Gastrocnemius medialis (tissue), 4 donors: ENCODE measurements around the gene TFPI. TPM values are rescaled to one million over a fixed set of nuclear protein-coding genes. Genes with fewer than 3 reads are reported as not detected.

ENCODE experiments used
- ATAC-seq, 2 donors: fragments of 150-250 bp; one replicate each; pipeline ENCODE4 v1.9.1; 2016
- DNase-seq, 2 donors: peaks; one replicate each; pipeline ENCODE4 v3.0.0-alpha.2; 2019
- H3K27ac ChIP-seq, 4 donors: fragments of 200-600 bp; sonication (generic); 1 replicate in 1 of 4; 2 replicates in 3 of 4; pipeline ENCODE4 v1.5.1; 2016 to 2018; ENCODE audit warnings: mild to moderate bottlenecking in 2 of 4, moderate library complexity in 1 of 4
- H3K27me3 ChIP-seq, 3 donors: fragments of 200-600 bp; sonication (generic) in 2 of 3; 1 replicate in 1 of 3; 2 replicates in 2 of 3; pipeline versions ENCODE4 v1.5.1 to v1.6.0; 2016 to 2019; ENCODE audit warnings: mild to moderate bottlenecking in 1 of 3, moderate library complexity in 1 of 3
- H3K36me3 ChIP-seq, 2 donors: fragments of 200-600 bp; sonication (generic) in 1 of 2; one replicate each; pipeline ENCODE4 v1.5.1; 2017 to 2018
- H3K4me1 ChIP-seq, 2 donors: fragments of 200-600 bp; sonication (generic) in 1 of 2; one replicate each; pipeline ENCODE4 v1.5.1; 2016 to 2017; ENCODE audit warnings: mild to moderate bottlenecking in 2 of 2
- H3K4me3 ChIP-seq, 4 donors: fragments of 200-600 bp; sonication (generic) in 3 of 4; 1 replicate in 1 of 4; 2 replicates in 3 of 4; pipeline ENCODE4 v1.5.1; 2016 to 2019; ENCODE audit warnings: mild to moderate bottlenecking in 2 of 4
- H3K9me3 ChIP-seq, 3 donors: fragments of 200-600 bp; sonication (generic) in 2 of 3; 1 replicate in 1 of 3; 2 replicates in 2 of 3; pipeline ENCODE4 v1.5.1; 2016 to 2019
- CTCF ChIP-seq, 5 experiments: fragments of 450-650 bp in 3 of 5; fragments of 200-600 bp in 2 of 5; sonication (generic) in 2 of 5; IDR thresholded peaks in 4 of 5; conservative IDR thresholded peaks in 1 of 5; 1 replicate in 4 of 5; 2 replicates in 1 of 5; pipeline ENCODE4 v1.5.1; 2016 to 2019; ENCODE audit warnings: antibody characterized with exemption in 5 of 5, mild to moderate bottlenecking in 3 of 5, moderate library complexity in 3 of 5
- POLR2A ChIP-seq, 2 donors: fragments of 450-650 bp; IDR thresholded peaks; one replicate each; pipeline ENCODE4 v1.6.1; 2017; ENCODE audit warnings: antibody characterized with exemption in 2 of 2, mild to moderate bottlenecking in 2 of 2, moderate library complexity in 2 of 2
- in situ Hi-C, 4 donors: fragments of 200-750 bp; cut with MboI; loops; one replicate each; pipeline versions ENCODE4 v1.15.0 to v1.8.0; 2017; ENCODE audit warnings: low sequenced_read_pairs in 4 of 4
- intact Hi-C: fragments of 100-400 bp; cut with DNase I; formaldehyde crosslinking; loops from one replicate; pipeline ENCODE4 v1.15.1; 2023; ENCODE audit warnings: low total_unique reads
- total RNA-seq, 4 donors: library from RNA; depleted of rRNA; stranded (reverse); fragments of >200 nt; gene quantifications; one replicate each; pipeline versions ENCODE4 v1.1.0 to v1.2.3, GENCODE V29; 2016

Gene TFPI
- total RNA-seq, 4 donors from 2014 or later, result 30.7 to 91.5 (median 54.7) TPM

- DNase-seq (no peak), ATAC-seq (no peak)
- intact Hi-C loops, result no loop called here
- peaks cover 3 to 4% of the 10 kb centered on the region in 2 donors for H3K4me1 ChIP-seq
- in situ Hi-C loops, result loop anchor here (5.0 to 25.0 kb wide), 4 partner anchors 75 to 1835 kb away; no protein-coding TSS in a partner anchor
- H3K9me3 ChIP-seq, result no peaks in the 10 kb centered on the region
- H3K36me3 ChIP-seq, result no peaks in the 10 kb centered on the region
- no peak overlapping the region for H3K4me3 ChIP-seq
- H3K27ac ChIP-seq, result no peak overlapping the region
- TF ChIP-seq CTCF (IDR thresholded peaks at IDR 0.05 in 4 of 5, conservative IDR thresholded peaks at IDR 0.05 in 1 of 5), result no peak
- TF ChIP-seq POLR2A (IDR thresholded peaks at IDR 0.05), result no peak
- H3K27me3 ChIP-seq, result no peaks in the 10 kb centered on the region
These were observed 23.1 kb upstream of the TFPI start for GRCh38 chr2:187577310-187577709.

- in situ Hi-C loops, result loop anchor here (5.0 to 25.0 kb wide), 4 partner anchors 75 to 1835 kb away; no protein-coding TSS in a partner anchor
- DNase-seq, result no peak
- H3K4me3 ChIP-seq, result no peak overlapping the region
- no peaks in the 10 kb centered on the region for H3K9me3 ChIP-seq
- H3K4me1 ChIP-seq, result peaks cover 3 to 4% of the 10 kb centered on the region in 2 donors
- TF ChIP-seq POLR2A (IDR thresholded peaks at IDR 0.05) (no peak), CTCF (IDR thresholded peaks at IDR 0.05 in 4 of 5, conservative IDR thresholded peaks at IDR 0.05 in 1 of 5) (no peak)
- no peak for ATAC-seq
- H3K27ac ChIP-seq, result no peak overlapping the region
- no peaks in the 10 kb centered on the region for H3K36me3 ChIP-seq
- intact Hi-C loops, result no loop called here
- no peaks in the 10 kb centered on the region for H3K27me3 ChIP-seq
These were observed 22.7 kb upstream of the TFPI start for GRCh38 chr2:187576906-187577305.

GRCh38 chr2:187575751-187576067 is 21.5 kb upstream of the TFPI start:
- H3K36me3 ChIP-seq, result no peaks in the 10 kb centered on the region
- ATAC-seq (no peak), DNase-seq (no peak)
- no peaks in the 10 kb centered on the region for H3K27me3 ChIP-seq
- no peaks in the 10 kb centered on the region for H3K4me1 ChIP-seq
- in situ Hi-C loops (loop anchor here (5.0 to 25.0 kb wide), 4 partner anchors 73 to 1837 kb away; no protein-coding TSS in a partner anchor), intact Hi-C loops (no loop called here)
- H3K9me3 ChIP-seq, result no peaks in the 10 kb centered on the region
- H3K27ac ChIP-seq, result peak overlapping the region in 2 of 4 donors; percentile 3 to 10
- H3K4me3 ChIP-seq, result no peak overlapping the region
- TF ChIP-seq POLR2A (IDR thresholded peaks at IDR 0.05) (no peak), CTCF (IDR thresholded peaks at IDR 0.05 in 4 of 5, conservative IDR thresholded peaks at IDR 0.05 in 1 of 5) (no peak)

- ATAC-seq, result no peak
- in situ Hi-C loops, result loop anchor here (5.0 to 25.0 kb wide), 4 partner anchors 73 to 1837 kb away; no protein-coding TSS in a partner anchor
These were observed 20.9 kb upstream of the TFPI start for GRCh38 chr2:187574969-187575750.

More at GRCh38 chr2:187574969-187575750, 20.9 kb upstream of the TFPI start:
- Histone ChIP-seq H3K36me3 (no peaks in the 10 kb centered on the region), H3K4me1 (no peaks in the 10 kb centered on the region), H3K4me3 (no peak overlapping the region), H3K27me3 (no peaks in the 10 kb centered on the region), H3K27ac (peak overlapping the region in 1 of 4 donors; percentile 3), H3K9me3 (no peaks in the 10 kb centered on the region)
- TF ChIP-seq CTCF (IDR thresholded peaks at IDR 0.05 in 4 of 5, conservative IDR thresholded peaks at IDR 0.05 in 1 of 5) (no peak), POLR2A (IDR thresholded peaks at IDR 0.05) (no peak)
- no peak for DNase-seq
- intact Hi-C loops, result no loop called here
